ENCODE measurements around the gene SND1.

Gene SND1

GRCh38 chr7:127730658-127731276 is 78.8 kb downstream of the SND1 start:
- TF ChIP-seq TSHZ2 (CRISPR knock-in tag; IDR thresholded peaks at IDR 0.05) (no peak), ZNF565 (CRISPR knock-in tag; conservative IDR thresholded peaks at IDR 0.05; ENCODE audit: low read depth) (no peak), ZNF70 (CRISPR knock-in tag; IDR thresholded peaks at IDR 0.05) (no peak), GLIS3 (CRISPR knock-in tag; IDR thresholded peaks at IDR 0.05) (no peak), PATZ1 (CRISPR knock-in tag; IDR thresholded peaks at IDR 0.05; ENCODE audit: borderline replicate concordance) (no peak), ZFP3 (CRISPR knock-in tag; IDR thresholded peaks at IDR 0.05) (no peak), CSRNP3 (CRISPR knock-in tag; IDR thresholded peaks at IDR 0.05) (no peak), ZNF8 (CRISPR knock-in tag; IDR thresholded peaks at IDR 0.05) (no peak), TCF4 (CRISPR knock-in tag; IDR thresholded peaks at IDR 0.05; ENCODE audit: borderline replicate concordance) (no peak), ZFP30 (CRISPR knock-in tag; IDR thresholded peaks at IDR 0.05) (no peak), OSR1 (CRISPR knock-in tag; IDR thresholded peaks at IDR 0.05) (no peak), ZC3H10 (CRISPR knock-in tag; IDR thresholded peaks at IDR 0.05) (no peak), BACH2 (CRISPR knock-in tag; IDR thresholded peaks at IDR 0.05; ENCODE audit: borderline replicate concordance) (no peak), PPARA (CRISPR knock-in tag; IDR thresholded peaks at IDR 0.05; ENCODE audit: borderline replicate concordance) (no peak), SNAI2 (CRISPR knock-in tag; IDR thresholded peaks at IDR 0.05) (no peak), ESRRG (CRISPR knock-in tag; IDR thresholded peaks at IDR 0.05) (no peak)
- TF ChIP-seq, protein P1, sequence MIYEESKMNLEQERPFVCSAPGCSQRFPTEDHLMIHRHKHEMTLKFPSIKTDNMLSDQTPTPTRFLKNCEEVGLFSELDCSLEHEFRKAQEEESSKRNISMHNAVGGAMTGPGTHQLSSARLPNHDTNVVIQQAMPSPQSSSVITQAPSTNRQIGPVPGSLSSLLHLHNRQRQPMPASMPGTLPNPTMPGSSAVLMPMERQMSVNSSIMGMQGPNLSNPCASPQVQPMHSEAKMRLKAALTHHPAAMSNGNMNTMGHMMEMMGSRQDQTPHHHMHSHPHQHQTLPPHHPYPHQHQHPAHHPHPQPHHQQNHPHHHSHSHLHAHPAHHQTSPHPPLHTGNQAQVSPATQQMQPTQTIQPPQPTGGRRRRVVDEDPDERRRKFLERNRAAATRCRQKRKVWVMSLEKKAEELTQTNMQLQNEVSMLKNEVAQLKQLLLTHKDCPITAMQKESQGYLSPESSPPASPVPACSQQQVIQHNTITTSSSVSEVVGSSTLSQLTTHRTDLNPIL (CRISPR knock-in tag; IDR thresholded peaks at IDR 0.05; ENCODE audit: low read depth), result no peak
- no peak for ATAC-seq

GRCh38 chr7:127731431-127732080 is 79.6 kb downstream of the SND1 start:
- TF ChIP-seq ZNF565 (CRISPR knock-in tag; conservative IDR thresholded peaks at IDR 0.05; ENCODE audit: low read depth) (no peak), ISL1 (CRISPR knock-in tag; IDR thresholded peaks at IDR 0.05) (no peak), OSR1 (CRISPR knock-in tag; IDR thresholded peaks at IDR 0.05) (no peak), ESRRG (CRISPR knock-in tag; IDR thresholded peaks at IDR 0.05) (no peak), ARNTL (CRISPR knock-in tag; IDR thresholded peaks at IDR 0.05; ENCODE audit: borderline replicate concordance, low read depth) (no peak), TSHZ2 (CRISPR knock-in tag; IDR thresholded peaks at IDR 0.05) (no peak), RARB (CRISPR knock-in tag; IDR thresholded peaks at IDR 0.05) (no peak), ZNF70 (CRISPR knock-in tag; IDR thresholded peaks at IDR 0.05) (no peak), ZC3H10 (CRISPR knock-in tag; IDR thresholded peaks at IDR 0.05) (no peak), ZFP30 (CRISPR knock-in tag; IDR thresholded peaks at IDR 0.05) (no peak), TOX (CRISPR knock-in tag; IDR thresholded peaks at IDR 0.05; ENCODE audit: borderline replicate concordance) (no peak), PATZ1 (CRISPR knock-in tag; IDR thresholded peaks at IDR 0.05; ENCODE audit: borderline replicate concordance) (no peak), SNAI2 (CRISPR knock-in tag; IDR thresholded peaks at IDR 0.05) (no peak), TCF4 (CRISPR knock-in tag; IDR thresholded peaks at IDR 0.05; ENCODE audit: borderline replicate concordance) (no peak), BACH2 (CRISPR knock-in tag; IDR thresholded peaks at IDR 0.05; ENCODE audit: borderline replicate concordance) (no peak), ZFP3 (CRISPR knock-in tag; IDR thresholded peaks at IDR 0.05) (no peak), ZNF8 (CRISPR knock-in tag; IDR thresholded peaks at IDR 0.05) (no peak), PPARA (CRISPR knock-in tag; IDR thresholded peaks at IDR 0.05; ENCODE audit: borderline replicate concordance) (no peak)
- TF ChIP-seq, protein P1 (CRISPR knock-in tag; IDR thresholded peaks at IDR 0.05; ENCODE audit: low read depth), result no peak
- ATAC-seq, result no peak
